ENCODE measurements around the gene ZNF662. TPM values are rescaled to one million over a fixed set of nuclear protein-coding genes. Genes with fewer than 3 reads are reported as not detected.

Gene ZNF662
- total RNA-seq, 1 experiment from 2014 or later = not detected

- Histone ChIP-seq H3K27ac (ENCODE audit: low read depth, low read length, poor library complexity, severe bottlenecking) (no peak overlapping the region), H3K4me3 (ENCODE audit: low read depth, low read length, poor library complexity, severe bottlenecking) (no peak overlapping the region), H3K4me1 (ENCODE audit: insufficient read depth, low read length, poor library complexity, severe bottlenecking) (no peaks in the 10 kb centered on the region), H3K9me3 (ENCODE audit: low read depth, low read length, poor library complexity, severe bottlenecking) (no peaks in the 10 kb centered on the region), H3K27me3 (replicated peaks; ENCODE audit: insufficient read depth, low read depth, low read length, poor library complexity) (no peaks in the 10 kb centered on the region), H3K36me3 (ENCODE audit: insufficient read depth, low read length, poor library complexity, severe bottlenecking) (no peaks in the 10 kb centered on the region)
- intact Hi-C loops (cut with micrococcal nuclease; ENCODE audit: unreplicated experiment) = no loop called here
- DNase-seq (ENCODE audit: low spot score) = no peak
- ChIA-PET CTCF (no interaction called here), POLR2A (ENCODE audit: low non-redundant PET) (no interaction called here)
- no TSS peak for BruUV-seq (replicated peaks)
- TF ChIP-seq EZH2 (IDR thresholded peaks at IDR 0.05; ENCODE audit: borderline replicate concordance, low read depth, low read length, poor library complexity, severe bottlenecking) (no peak), CTCF (conservative IDR thresholded peaks at IDR 0.05; ENCODE audit: low read depth, low read length) (no peak)
Observed at GRCh38 chr3:42876940-42877720, 28.8 kb upstream of the ZNF662 start.

- Histone ChIP-seq H3K27ac (ENCODE audit: low read depth, low read length, poor library complexity, severe bottlenecking) (no peak overlapping the region), H3K9me3 (ENCODE audit: low read depth, low read length, poor library complexity, severe bottlenecking) (no peaks in the 10 kb centered on the region), H3K27me3 (replicated peaks; ENCODE audit: insufficient read depth, low read depth, low read length, poor library complexity) (no peaks in the 10 kb centered on the region), H3K36me3 (ENCODE audit: insufficient read depth, low read length, poor library complexity, severe bottlenecking) (no peaks in the 10 kb centered on the region), H3K4me3 (ENCODE audit: low read depth, low read length, poor library complexity, severe bottlenecking) (no peak overlapping the region), H3K4me1 (ENCODE audit: insufficient read depth, low read length, poor library complexity, severe bottlenecking) (no peaks in the 10 kb centered on the region)
- no peak for TF ChIP-seq EZH2 (IDR thresholded peaks at IDR 0.05; ENCODE audit: borderline replicate concordance, low read depth, low read length, poor library complexity, severe bottlenecking)
- TF ChIP-seq CTCF (conservative IDR thresholded peaks at IDR 0.05; ENCODE audit: low read depth, low read length) = no peak
- no peak for DNase-seq (ENCODE audit: low spot score)
- BruUV-seq (replicated peaks) = no TSS peak
- intact Hi-C loops (cut with micrococcal nuclease; ENCODE audit: unreplicated experiment) = no loop called here
- CTCF ChIA-PET = no interaction called here
- POLR2A ChIA-PET (ENCODE audit: low non-redundant PET) = no interaction called here
Observed at GRCh38 chr3:42877881-42878280, 28.1 kb upstream of the ZNF662 start.

- Histone ChIP-seq H3K27me3 (replicated peaks; ENCODE audit: insufficient read depth, low read depth, low read length, poor library complexity) (no peaks in the 10 kb centered on the region), H3K36me3 (ENCODE audit: insufficient read depth, low read length, poor library complexity, severe bottlenecking) (no peaks in the 10 kb centered on the region), H3K4me3 (ENCODE audit: low read depth, low read length, poor library complexity, severe bottlenecking) (no peak overlapping the region), H3K27ac (ENCODE audit: low read depth, low read length, poor library complexity, severe bottlenecking) (no peak overlapping the region), H3K4me1 (ENCODE audit: insufficient read depth, low read length, poor library complexity, severe bottlenecking) (no peaks in the 10 kb centered on the region), H3K9me3 (ENCODE audit: low read depth, low read length, poor library complexity, severe bottlenecking) (no peaks in the 10 kb centered on the region)
- TF ChIP-seq CTCF (conservative IDR thresholded peaks at IDR 0.05; ENCODE audit: low read depth, low read length) (no peak), EZH2 (IDR thresholded peaks at IDR 0.05; ENCODE audit: borderline replicate concordance, low read depth, low read length, poor library complexity, severe bottlenecking) (no peak)
- intact Hi-C loops (cut with micrococcal nuclease; ENCODE audit: unreplicated experiment) = no loop called here
- ChIA-PET POLR2A (ENCODE audit: low non-redundant PET) (no interaction called here), CTCF (no interaction called here)
- no peak for DNase-seq (ENCODE audit: low spot score)
- no TSS peak for BruUV-seq (replicated peaks)
Observed at GRCh38 chr3:42880183-42880582, 25.8 kb upstream of the ZNF662 start.

Measured in A673 (cell line).